ENCODE measurements around the gene PTPRR.

DNA sequence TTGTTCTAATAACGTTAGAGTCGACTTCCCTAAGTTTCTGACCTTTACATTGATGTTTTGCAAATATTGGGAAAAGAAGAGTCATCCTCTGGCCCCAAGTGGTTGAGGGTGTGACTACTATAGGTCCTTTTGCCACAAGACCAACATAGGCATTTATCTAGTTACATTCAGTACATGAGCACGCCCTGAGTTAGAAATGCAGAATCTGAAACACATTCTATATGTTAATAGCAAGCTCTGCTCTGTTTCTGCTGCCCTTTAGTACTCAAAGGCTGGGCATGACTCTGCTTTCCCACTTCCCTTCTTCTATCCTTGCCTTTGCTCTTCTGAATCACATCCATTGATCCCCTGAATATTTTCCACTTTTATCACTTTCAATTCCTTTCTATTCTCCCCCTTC lies 168.2 kb downstream of the PTPRR start:
- TF ChIP-seq FOXA1 (IDR thresholded peaks at IDR 0.05) (no peak), FOXK2 (IDR thresholded peaks at IDR 0.05) (no peak), HDGF (IDR thresholded peaks at IDR 0.05; ENCODE audit: borderline replicate concordance) (no peak), ELF4 (IDR thresholded peaks at IDR 0.05) (no peak), BHLHE40 (IDR thresholded peaks at IDR 0.05; ENCODE audit: borderline replicate concordance) (no peak), L3MBTL2 (conservative IDR thresholded peaks at IDR 0.05) (no peak), SP1 (IDR thresholded peaks at IDR 0.05) (no peak), SUZ12 (IDR thresholded peaks at IDR 0.05) (no peak), ZNF384 (IDR thresholded peaks at IDR 0.05) (no peak), FOXM1 (IDR thresholded peaks at IDR 0.05; ENCODE audit: borderline replicate concordance) (no peak), LEF1 (IDR thresholded peaks at IDR 0.05; ENCODE audit: borderline replicate concordance) (no peak)
- TF ChIP-seq, protein P1, sequence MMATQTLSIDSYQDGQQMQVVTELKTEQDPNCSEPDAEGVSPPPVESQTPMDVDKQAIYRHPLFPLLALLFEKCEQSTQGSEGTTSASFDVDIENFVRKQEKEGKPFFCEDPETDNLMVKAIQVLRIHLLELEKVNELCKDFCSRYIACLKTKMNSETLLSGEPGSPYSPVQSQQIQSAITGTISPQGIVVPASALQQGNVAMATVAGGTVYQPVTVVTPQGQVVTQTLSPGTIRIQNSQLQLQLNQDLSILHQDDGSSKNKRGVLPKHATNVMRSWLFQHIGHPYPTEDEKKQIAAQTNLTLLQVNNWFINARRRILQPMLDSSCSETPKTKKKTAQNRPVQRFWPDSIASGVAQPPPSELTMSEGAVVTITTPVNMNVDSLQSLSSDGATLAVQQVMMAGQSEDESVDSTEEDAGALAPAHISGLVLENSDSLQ (IDR thresholded peaks at IDR 0.05), result no peak

Data from HEK293T (cell line).